LHCN-M2 (cell line): ENCODE results near the gene PPP1R9A. TPM values are rescaled to one million over a fixed set of nuclear protein-coding genes. Genes with fewer than 3 reads are reported as not detected.

ENCODE experiments used
- DNase-seq: peaks from one replicate; pipeline ENCODE4 v3.0.0-alpha.2; 2012; ENCODE audit warnings: low read depth
- total RNA-seq: library from RNA; depleted of rRNA; stranded (reverse); fragments of >200 nt; gene quantifications from 2 replicates; pipeline ENCODE4 v1.2.3, GENCODE V29; 2014

The PPP1R9A gene
- total RNA-seq, 1 experiment from 2014 or later = 1.6 TPM

DNA sequence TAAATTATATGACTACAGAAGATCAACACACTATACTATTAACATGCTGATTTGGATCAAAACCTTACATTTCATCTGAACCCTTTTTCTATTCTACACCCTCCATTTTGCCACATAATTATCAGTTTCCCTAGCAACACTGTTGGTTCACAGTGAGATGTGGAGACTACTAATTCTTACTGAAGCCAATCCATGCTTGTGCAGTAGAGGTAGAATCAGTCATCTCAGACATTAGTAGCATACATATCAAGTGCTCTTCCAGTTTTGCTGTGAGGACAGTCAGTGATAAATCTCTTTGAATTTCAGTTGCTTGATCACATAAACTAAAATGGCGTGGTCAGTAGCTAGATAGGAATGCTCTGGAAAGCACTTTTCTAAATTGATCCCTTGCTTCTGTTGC is 346.6 kb downstream of the PPP1R9A start:
- DNase-seq = no peak

- no peak for DNase-seq
These were observed 348.3 kb downstream of the PPP1R9A start for GRCh38 chr7:95255691-95256090.

- DNase-seq = no peak
These were observed 354.6 kb downstream of the PPP1R9A start for GRCh38 chr7:95261895-95262415.

GRCh38 chr7:95262875-95263274 is 355.5 kb downstream of the PPP1R9A start:
- no peak for DNase-seq

- peak; percentile 20 for DNase-seq
These were observed 356.5 kb downstream of the PPP1R9A start for GRCh38 chr7:95263785-95264362.

- DNase-seq = peak; percentile 91
These were observed 357.0 kb downstream of the PPP1R9A start for GRCh38 chr7:95264363-95264891.

- no peak for DNase-seq
These were observed 358.2 kb downstream of the PPP1R9A start for GRCh38 chr7:95265634-95266033.

- no peak for DNase-seq
These were observed 360.4 kb downstream of the PPP1R9A start for GRCh38 chr7:95267754-95268153.

GRCh38 chr7:95269640-95270039 is 362.2 kb downstream of the PPP1R9A start:
- DNase-seq = no peak

DNA sequence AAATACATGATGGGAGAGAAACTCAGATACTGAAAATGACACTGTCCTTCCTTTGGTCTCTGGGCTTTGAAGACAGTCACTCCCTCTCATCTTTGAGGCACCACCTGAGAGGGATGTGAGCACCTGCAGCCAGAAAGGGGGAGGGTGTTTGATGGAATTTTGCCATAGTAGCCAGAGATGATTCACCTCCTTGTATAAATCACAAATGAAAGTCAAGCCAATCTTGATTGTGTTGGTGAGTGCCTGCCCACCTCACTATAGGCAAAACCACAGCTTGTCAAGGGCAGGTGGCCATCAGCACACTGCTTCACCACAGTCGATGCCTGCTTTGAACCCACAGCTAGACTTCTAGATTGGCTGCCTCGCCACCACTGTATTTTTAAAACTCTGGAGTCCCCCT is 368.7 kb downstream of the PPP1R9A start:
- DNase-seq = no peak

DNA sequence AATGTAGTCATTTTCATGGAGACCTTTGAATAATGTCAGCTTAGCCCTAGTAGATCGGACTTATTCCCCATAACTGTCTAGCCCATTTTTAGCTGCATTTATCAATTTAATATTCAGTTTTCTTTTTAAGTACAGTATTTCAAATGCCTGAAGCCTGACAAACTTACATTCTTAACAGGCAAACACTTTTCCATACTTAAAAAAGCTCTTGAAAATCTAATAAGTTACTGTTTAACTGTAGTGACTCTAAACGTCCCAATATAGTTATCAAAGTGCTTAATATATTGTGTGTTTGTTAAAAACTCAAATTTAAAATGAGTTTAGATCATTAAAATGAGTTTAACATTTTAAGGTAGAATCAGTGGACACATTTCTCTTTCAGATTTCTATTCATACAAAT is 372.0 kb downstream of the PPP1R9A start:
- no peak for DNase-seq

DNA sequence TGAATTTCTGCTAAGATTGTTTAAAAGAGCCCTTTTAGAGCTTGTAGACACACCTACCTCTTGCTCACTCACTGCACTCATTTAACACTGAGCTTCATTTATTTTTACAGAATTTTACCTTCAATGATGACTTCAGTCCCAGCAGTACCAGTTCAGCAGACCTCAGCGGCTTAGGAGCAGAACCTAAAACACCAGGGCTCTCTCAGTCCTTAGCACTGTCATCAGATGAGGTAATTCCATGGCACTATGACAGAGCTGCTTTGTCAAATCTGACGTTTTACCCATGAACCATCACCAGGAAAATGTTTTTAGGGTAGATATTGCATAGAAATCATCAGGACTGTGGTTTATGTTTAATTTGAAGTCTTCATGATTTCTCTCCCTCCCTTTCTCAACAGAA is 378.7 kb downstream of the PPP1R9A start:
- no peak for DNase-seq

DNA sequence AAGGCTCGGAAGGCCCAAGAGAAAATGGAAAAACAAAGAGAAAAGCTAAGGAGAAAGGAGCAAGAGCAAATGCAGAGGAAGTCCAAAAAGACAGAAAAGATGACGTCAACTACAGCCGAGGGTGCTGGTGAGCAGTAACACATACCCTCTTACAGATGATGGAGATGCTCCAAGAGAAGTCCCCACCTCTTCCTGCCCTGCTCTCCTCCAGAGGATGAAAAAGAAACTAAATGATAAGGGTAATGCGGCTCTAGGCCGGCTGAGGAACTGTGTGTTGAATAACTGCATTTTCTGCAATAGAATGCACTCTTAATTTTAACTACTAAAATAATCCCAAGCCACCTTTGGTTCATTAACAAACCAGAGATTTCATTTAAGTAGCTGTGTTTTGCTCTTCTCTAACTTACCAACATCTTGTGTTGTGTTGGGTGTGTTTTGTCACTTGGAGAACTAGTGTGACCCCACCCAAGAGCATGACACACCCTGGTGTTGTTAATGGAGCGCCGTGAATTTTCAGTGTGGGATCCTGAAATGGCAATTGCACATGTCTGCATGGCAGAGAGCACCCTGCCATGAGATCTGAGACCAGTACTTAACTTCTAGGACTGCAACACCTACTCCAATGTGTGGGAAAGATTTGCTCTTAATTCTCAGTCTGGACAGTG is 382.9 kb downstream of the PPP1R9A start:
- DNase-seq = no peak

GRCh38 chr7:95295397-95295796 is 388.0 kb downstream of the PPP1R9A start:
- DNase-seq = no peak

GRCh38 chr7:95296456-95296855 is 389.1 kb downstream of the PPP1R9A start:
- DNase-seq = no peak

- DNase-seq = no peak
These were observed 389.6 kb downstream of the PPP1R9A start for GRCh38 chr7:95297041-95297440.

- DNase-seq = no peak
These were observed 390.7 kb downstream of the PPP1R9A start for GRCh38 chr7:95298091-95298490.

- peak; percentile 79 for DNase-seq
These were observed 395.9 kb downstream of the PPP1R9A start for GRCh38 chr7:95303013-95303905.

DNA sequence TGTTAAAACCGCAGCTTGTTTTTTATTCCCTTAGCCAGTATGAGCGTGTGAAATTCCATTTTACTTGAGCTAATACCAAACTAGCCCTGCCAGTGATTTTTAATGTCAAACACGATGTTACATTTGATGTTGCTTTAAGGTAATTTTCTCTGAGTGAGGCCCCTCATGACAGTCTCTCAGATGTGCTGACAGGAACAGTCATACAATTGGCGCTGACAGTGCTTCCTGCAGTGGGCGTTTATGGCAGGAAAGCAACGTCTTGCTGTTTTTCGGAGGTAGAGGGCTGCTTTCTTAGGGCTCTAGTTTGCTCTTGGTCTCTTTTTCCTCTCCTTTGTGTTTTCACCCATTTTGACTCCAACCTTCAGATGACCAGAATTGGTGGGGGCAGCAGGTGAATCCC is 397.6 kb downstream of the PPP1R9A start:
- no peak for DNase-seq

- no peak for DNase-seq
These were observed 402.6 kb downstream of the PPP1R9A start for GRCh38 chr7:95309951-95310350.

DNA sequence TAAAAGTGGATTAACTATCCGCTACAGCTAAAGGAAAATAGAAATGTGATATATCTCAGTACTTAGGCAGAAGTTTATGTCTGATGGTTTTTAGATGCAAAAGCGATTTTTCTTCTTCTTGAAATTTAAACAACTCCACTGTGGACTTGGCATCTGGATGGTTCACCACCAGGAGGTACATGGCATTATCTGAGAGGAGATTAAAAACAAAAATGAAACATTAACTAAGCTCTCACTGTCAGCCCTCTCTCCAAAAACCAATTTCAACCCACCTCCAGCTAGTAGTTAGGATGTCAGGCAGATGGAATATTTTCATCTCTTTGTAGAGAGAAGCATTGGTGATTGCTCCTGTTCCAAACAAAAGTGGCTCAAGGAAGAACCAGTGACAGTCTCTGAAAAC is 404.0 kb downstream of the PPP1R9A start:
- no peak for DNase-seq

DNA sequence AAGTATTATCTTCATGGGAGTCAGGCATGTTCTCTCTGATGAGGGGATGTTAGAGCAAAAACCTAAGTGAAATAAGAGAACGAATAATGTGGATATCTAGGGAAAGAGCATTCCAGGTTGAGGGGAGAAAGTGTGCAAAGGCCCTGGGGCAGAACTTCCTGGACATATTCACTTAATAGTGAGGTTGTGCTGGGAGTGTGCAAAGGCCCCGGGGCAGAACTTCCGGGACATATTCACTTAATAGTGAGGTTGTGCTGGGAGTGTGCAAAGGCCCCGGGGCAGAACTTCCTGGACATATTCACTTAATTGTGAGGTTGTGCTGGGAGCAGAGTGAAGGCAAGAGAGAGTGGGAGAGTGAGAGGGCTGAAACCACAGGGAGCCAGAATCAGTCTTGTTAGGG is 405.2 kb downstream of the PPP1R9A start:
- no peak for DNase-seq
